Right lobe of liver (tissue), 4 donors: Measurements from ENCODE around the gene ME1.
"Not testable (repeated sequence)": the region's sequence is repeated elsewhere in the genome, so short reads cannot be mapped to it uniquely, and the experiment has no call there.

Experiments
- CTCF ChIP-seq, 4 donors: fragments of 200-600 bp in 3 of 4; fragments of 450-650 bp in 1 of 4; IDR thresholded peaks; one replicate each; pipeline versions ENCODE4 v1.5.1 to v1.8.0; 2016 to 2022; ENCODE audit warnings: antibody characterized with exemption in 4 of 4, mild to moderate bottlenecking in 2 of 4
- POLR2A ChIP-seq: fragments of 450-650 bp; IDR thresholded peaks from one replicate; pipeline ENCODE4 v1.6.1; 2017; ENCODE audit warnings: antibody characterized with exemption, mild to moderate bottlenecking
- donor health status: DM: no; HTN: no; CAD: no.
- donor health status: DM: no; HTN: no; CAD: no.
- donor health status: DM: no; HTN: yes; CAD: no.

GRCh38 chr6:83191974-83192373 lies 238.9 kb downstream of the ME1 start:
- not testable (repeated sequence) for TF ChIP-seq CTCF (IDR thresholded peaks at IDR 0.05); POLR2A
